ENCODE measurements around the gene AKAP8L.

AKAP8L gene

DNA sequence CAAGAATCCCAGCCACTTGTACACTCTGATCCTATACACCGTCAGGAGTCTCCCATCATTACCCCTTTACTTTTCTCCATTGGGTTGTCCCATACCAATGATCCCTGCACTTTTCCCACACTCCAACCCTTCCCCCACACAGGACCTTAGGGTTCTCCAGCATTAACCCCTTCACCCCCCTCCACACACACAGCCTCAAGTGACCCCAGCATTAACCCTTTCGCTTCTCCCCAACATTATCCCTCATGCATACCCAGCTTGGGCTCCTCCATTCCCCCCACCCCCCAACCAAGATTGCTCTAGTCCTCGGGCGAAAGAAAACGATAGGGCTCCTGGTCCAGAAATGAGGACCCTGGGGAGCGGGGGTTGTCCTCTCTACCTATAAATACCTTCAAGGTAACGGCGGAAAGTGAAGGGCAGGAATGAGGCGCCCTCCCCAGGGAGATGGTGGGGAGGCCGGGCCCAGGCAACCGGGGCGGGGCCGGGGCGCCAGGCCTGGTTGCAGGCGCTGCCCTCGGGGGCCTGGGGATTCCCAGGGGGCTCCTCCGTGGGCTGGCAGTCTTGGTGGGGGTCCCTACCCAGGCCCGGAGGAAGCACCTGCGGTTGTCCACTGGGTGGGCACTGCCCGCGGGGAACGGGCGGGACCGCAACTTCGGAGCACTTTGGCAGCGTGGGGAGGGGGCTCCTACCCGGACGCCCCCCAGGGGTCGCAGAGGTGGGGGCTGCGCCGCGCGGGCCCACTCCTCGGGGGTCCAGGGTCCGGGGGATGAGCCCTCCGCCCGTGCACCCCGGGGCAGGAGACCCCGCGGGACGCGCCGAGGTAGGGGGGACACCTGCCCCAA lies 30.2 kb upstream of the AKAP8L start:
- no peak for DNase-seq

DNA sequence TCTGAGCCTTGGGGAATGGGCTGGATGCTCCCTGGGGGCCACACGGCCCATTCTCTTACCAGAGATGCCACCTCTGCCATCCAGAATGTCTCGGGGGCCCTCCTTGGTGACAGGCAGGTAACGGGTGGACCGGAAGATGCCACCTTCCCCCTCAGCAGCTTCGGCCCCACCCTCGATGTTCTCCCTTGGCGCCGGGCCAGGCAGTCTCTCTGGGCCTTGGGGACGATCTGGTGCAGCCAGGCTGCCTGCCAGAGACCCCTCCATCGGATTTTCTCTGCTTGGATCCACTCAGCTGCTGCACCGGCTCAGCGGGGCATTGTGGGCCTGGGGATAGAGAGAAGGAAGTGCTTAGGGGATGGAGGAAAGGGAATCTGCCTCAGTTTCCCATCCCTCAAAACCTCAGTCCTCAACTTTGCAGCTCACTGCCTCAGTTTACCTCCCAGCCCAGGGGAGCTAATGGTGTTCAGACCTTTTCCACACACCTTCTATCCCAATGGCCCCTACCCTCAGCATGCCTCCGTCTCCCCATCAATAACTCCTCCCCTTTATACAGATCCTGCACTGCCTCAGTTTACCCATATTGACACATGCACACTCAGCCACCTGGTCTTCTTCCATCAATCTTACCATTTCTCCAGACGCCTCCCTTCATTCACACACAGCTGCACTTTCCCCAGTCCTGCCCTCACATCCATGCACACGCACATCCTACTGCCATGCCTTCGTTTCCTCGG lies 29.4 kb upstream of the AKAP8L start:
- no peak for DNase-seq

DNA sequence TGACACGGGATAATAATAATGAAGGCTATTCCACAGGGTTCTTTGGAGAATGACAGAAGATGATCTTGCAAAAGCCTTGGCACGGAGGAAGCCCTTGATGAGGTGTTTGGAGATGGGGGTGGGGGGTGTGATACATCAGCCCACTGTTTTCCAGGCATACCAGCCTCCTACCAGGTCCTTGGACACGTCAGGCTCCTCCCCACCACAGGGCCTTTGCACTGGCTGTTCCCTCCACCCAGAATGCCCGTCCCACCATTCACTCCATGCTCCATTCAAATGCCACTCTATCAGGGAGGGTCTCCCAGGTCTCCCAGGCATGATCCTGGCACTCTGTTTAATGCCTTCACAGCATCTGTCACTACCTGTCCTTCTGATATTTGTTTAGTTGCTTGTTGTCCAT lies 28.3 kb upstream of the AKAP8L start:
- DNase-seq: no peak

DNA sequence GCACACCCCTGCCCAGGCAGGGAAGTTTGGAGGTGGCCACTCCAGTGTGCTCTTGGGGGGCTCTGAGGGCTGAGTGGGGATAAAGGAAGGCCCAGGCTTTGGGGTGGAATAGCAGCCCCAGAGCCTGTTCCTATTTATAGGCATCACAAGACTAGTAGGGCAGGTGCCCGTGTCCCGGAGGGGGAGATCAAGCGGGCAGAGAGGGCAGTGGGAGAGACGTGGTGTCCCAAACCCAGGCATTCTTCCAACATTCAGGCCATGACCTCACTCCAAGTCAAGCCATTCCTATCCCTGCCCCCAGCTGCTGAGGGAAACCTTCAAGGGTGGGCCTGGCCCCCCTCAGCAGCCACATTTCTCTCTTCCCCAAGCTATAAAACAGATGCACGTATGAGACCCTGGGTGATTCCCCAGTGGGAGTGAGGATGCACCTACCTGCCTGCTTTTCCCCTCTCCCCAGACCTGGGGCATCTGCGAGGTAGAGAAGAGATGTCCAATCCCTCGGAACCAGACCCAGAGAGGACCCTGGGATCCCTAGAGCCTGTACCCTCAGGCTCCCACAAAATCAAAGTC lies 27.1 kb upstream of the AKAP8L start:
- DNase-seq: no peak

DNA sequence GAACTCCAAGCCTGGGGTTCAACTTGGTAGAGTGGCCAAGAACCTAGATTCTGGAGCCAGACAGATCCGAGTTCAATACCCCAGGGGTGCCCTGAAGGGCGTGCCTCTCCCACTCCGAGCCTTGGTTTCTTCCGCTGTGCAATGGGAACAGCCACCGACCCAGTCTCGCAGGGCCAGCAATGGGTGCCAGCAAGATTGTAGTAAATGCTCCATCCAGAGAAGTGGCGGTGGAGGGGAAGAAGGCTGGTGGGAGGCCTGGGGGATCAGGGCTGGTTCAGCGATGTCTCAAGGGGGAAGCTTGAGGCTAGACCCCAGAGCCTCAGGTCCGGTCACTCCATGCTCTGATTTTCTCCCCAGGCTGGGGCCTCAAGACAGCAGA lies 26.4 kb upstream of the AKAP8L start:
- DNase-seq: no peak

DNA sequence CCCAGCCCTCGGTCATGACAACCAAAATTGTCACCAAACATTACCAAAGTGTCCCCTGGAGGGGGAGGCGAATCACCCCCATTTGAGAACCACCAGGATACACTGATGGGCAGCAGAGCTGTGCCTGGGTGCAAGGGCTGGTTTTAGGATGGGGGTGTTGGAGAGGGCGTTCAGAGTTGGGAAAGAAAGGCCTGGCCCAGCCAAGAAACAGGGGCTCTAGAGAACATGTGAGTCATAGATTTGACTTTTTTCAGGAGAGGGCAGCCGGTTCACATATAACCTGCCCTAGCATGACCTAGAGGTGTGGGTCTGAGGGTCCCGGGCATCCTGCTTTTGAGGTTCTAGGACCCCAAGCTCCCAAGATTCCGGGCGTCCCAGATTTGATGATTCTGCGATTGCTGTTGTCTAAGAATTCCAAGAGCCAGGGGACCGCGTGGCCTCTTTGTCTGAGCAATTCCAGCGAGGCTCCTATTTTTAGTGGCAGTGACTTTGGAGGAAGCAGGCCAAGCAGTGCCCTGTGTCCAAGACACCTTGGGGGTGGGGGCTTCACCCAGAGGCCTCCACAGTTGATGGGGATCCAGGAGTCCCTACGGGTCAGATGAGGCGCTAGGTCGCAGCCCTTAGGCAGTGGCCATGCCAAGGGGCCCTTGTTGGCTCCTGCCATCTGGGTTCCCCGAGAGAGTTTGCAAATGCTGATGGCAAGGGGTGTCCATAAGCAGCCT lies 25.9 kb upstream of the AKAP8L start:
- DNase-seq: no peak

DNA sequence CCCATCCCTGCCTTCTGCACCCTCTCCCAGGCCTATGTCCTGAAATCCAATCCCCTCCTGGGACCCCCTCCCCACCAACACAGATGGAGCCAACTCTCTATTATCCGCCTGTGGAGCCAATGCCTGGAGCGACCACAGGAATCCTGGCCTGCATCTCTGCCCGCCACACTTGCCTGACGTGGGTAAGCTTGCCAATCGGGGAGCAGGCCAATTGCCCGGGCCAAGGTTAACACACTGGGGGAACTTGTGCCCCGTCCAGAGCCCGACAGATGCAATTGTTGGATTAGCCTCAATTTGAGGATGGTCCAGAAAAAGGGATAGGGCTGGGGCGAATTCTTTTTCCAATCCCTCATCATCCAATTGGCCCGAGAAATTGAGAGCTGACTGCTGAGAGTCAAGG lies 25.1 kb upstream of the AKAP8L start:
- DNase-seq: no peak

DNA sequence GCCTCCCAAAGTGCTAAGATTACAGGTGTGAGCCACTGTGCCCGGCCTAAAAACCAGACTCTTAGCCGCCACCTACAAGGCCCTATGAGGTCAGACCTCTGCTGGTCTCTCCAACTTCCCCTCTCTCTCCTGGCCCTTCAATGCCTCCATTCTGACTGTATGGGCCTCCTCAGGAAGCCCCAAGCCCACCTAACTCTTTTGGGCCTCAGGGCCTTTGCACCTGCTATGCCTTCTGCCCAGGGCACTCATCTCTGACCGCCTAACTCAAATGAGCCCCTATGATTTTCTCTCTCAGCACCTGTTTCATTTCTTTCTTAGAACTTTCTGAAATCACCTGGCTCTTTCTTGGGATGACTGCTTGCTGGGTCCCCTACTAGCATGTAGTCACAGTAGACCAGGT lies 24.5 kb upstream of the AKAP8L start:
- no peak for DNase-seq

DNA sequence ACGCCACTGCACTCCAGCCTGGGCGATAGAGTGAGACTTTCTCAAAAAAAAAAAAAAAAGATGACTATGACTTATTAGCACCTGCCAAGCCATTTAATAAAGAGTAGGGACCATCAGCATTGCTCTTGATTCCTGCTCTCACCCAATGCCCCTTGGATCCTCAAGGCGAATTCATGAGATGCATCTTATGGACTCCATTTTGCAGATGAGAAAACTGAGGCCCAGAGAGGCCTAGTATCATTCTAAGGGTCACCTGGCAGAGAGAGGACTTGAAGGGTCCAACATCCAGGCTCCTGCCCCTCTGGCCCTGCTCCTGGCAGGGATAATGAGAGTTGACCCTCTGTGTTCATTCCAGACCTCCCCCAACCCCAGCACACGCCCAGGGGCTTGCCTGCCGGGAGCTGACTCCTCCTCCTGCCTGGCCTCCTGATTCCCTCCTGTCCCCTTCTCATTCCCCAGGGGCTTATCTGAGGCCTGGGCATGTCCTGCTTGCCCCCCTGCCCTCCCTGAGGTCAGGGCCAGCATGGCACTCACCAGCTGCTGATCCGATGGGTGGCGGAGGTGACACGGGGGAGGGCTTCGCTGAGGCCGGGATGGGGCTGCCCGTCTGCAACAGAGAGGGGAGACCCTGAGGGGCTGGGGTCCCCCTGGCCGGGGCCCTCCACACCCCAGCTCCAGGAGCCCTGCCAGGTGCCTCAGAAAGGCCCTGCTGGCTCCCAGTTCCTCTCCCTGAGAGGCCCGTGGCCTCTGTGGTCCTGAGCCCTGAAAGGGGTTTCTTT lies 23.5 kb upstream of the AKAP8L start:
- no peak for DNase-seq

DNA sequence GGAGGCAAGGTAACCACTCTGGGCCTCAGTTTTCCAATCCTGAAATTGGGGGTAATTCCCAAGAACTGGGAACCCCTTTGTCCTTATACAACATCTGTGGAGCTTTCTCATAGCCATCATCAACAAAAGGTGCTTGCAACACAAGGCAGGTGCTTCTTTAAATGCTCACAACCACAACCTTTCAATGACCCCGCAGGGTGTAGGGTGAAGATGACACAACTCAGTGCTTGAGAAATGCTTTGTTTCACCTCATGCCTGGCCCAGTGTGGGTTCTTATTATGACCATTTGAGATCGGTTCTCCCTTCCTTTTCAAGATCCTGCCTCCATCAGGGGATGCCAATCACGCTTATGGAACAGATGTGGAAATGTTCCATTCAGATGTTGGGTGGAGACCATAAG lies 22.5 kb upstream of the AKAP8L start:
- no peak for DNase-seq

DNA sequence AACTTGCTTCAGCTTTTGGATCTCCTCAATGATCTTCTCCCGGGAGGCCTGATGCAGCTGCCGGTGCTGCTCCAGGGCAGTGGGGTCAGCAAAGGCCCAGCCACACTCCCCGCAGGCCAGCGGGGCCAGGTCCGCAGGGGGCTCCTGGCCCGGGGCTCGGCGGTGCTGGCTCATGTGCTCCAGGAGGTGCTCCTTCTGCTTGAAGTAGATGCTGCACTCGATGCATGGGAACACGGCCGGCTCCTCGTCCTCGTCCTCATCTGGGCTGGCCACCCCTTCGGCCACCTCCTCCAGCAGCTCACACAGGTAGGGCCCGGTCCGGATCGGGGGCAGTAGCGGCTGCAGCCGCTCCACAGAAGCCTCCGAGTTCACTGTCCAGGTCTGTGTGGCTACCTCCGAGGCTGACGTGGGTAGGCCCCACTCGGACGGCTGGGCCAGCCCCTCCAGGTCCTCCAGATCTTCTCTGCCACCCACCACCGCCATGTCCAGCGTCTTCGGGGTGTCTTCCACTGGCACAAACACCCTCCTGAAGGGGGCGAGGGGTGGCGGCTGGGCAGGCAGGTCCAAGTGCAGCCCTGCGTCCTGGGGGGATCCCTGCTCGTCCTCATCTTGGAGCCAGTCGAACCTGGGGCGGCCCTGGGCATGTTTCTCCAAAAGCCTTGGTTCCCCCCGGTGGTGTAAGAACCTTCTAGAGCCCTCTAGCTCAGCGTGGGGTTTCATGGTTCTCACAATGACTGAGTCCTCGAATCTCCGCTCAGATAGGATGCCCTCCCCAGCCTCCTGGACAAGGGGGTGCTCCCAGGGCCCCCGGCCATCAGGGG lies 21.2 kb upstream of the AKAP8L start:
- DNase-seq: no peak

DNA sequence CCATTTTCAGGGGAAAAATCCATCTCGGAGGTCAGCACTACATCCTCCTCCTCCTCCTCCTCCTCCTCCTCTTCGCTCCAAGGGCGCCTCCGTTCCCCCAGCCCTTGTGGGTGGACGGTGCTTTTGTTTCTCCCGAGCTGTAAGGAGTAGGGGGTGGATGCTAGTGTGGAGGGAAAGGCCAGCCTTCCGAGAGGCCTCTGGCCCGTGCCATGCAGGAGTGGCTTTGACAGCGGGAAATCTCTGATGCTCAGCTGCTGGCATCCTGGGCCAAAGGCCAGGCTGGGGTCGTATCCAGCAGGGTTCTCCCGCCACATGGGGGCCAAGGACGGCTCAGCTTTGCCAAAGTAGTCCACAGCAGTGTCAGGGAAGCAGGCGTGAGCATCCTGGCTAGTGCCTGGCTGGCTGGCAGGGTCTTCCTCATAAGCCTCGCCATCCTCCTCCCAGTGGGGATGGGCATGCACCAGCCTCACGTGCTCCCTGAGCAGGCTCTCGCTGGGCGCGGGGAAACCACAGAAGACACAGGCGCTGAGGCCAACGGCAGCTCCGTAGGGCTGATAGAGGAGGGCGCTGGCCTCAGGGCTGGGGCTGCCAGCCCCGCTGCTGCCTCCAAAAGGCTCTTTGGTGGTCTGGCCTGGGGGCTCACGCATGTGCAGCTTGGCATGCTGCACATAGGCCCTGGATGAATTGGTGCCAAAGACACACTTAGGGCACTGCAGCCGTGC lies 20.5 kb upstream of the AKAP8L start:
- no peak for DNase-seq

DNA sequence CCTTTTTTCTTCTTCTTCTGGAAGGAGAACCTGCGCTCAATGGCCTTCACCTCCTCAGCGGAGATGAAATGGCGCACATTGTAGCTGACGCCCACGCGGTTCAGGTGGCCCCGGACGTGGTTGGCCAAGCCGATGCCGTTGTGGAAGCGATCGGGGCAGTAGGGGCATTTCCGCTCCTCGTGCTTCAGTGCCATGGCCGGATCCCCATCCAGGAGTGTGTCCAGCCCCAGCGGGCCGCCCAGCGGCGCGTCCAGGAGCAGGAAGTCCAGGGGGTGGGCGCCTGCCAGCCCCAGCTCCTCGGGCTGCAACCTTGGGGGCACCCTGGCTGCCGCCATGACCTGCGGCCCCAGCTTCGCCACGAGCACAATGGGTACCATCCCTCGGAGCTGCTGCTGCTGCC lies 19.8 kb upstream of the AKAP8L start:
- DNase-seq: no peak

DNA sequence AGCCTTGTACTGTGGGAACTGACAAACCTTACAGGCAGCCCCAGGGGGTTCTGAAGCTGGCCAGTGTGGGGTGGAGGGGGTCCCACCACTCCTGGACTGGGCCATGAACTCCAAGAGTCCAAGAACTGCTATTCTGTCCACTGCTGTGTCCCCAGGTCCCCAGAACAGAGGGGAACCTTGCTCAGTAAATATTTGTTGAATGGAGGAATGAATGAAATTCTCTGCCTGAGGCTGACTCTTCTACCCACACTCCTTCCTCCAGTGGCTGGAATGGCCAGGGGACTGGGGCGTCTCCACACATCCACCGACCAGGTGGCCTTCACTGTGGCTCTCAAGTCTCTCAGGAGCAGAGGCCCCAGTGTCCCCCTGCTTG lies 19.3 kb upstream of the AKAP8L start:
- no peak for DNase-seq

DNA sequence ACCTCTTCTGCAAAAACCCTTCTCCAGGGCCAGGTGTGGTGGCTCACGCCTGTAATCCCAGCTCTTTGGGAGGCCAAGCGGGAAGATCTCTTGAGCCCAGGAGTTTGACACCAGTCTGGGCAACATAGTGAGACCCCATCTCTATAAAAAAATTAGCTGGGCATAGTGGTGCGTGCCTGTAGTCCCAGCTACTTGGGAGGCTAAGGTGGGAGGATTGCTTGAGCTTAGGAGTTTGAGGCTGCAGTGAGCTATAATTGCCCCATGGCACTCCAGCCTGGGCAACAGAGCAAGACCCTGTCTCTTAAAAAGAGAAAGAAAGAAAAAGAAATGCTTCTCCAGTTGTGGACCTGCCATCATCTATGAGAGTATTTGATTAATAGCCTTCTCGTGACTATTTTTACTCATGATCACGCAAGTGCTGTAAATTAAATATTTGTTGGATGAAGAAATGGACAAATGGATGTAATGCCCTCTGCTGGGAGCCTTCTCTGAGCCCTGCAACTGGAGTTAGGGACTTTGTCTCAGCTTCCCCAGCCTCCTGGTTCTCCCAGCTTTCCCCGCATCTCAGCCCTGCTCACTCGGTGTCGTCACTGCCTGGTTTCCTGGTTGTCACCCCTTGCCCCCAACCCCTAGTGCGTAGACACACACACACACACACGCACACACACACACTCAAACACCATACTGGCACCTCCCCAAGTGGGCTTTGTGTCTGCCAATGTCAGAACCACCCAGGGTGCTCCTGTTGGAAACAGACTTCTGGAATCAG lies 18.8 kb upstream of the AKAP8L start:
- no peak for DNase-seq

DNA sequence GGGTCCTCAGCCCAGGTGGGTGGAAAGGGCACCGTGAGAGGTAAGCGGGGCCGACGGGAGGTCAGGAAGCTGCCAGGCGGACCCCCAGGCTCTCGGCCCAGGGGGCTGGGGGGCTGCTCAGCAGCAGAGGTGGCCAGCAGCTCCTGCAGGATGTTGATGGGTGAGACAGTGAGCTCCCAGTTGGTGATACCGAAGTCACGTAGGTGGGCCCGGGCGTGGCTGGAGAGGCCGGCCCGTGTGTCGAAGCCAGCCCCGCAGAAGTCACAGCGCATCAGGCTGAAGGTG lies 18.0 kb upstream of the AKAP8L start:
- DNase-seq: no peak

DNA sequence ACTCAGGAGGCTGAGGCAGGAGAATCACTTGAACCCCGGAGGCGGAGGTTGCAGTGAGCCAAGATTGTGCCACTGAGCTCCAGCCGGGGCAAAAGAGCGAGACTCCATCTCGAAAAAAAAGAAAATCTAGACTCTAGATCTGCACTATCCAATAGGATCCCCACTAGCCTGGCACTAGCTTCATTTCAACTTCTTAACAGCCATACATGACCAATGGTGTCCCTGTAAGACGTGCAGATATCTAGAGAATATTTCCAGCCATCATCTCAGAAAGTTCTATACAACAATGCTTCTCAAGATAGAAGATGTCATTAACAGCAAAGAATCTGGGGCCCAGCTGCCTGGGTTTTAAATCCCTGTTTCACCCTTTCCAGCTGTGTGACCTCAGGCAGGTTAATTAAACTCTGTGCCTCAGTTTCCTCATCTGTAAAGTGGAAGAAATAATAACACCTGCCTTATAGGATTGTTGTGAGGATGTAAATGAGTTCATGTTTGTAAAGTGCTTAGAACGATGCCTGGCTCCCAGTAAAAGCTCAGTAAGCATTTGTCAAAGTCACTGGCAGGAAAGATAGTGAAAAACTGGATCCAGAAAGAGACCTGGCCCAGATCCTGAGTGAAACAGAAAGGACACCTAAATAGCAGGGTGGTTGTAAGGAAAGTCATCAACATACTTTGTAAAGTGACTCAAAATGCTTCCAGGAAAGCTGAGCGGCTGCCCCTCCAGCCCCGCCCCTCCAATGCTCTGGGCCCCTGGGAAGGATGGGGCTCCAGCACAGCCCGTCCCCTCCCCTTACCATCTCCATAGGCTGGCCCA lies 17.4 kb upstream of the AKAP8L start:
- DNase-seq: no peak

DNA sequence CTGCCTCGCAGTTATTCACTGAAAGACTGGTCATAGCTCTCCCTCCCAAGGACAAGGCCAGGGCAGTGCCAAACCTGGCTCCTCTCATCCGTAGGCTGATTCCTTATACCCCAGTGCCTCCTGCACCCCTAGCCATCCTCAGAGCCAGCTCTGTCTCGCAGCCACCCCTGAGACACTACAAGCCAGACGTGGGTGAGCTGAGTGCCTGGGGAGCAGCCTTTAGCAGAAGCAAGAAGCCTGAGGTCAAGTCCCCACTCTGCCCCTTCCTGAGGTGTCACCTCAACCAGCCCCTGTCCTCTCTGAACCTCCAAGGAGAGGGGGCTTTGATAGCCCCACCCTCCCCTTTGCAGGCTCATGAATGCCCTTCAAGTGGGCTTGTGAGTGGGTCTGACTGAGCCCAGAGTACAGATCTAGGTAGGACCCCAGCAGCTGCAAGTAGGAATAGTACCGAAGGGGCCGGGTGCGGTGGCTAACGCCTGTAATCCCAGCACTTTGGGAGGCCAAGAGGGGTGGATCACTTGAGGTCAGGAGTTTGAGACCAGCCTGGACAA lies 14.8 kb upstream of the AKAP8L start:
- DNase-seq: peak in 1 of 2 donors; percentile 10

Data from inflammatory macrophage (primary cell).